Epithelial cell of proximal tubule (primary cell): ENCODE measurements around the gene ZFP57. TPM values are rescaled to one million over a fixed set of nuclear protein-coding genes. Genes with fewer than 3 reads are reported as not detected.
A peak's percentile ranks its signal among the peaks of the same experiment; 100 is the strongest.

ENCODE experiments used
- DNase-seq: peaks from one replicate; pipeline ENCODE4 v3.0.0-alpha.2; 2011; ENCODE audit warnings: low read depth
- H3K4me3 ChIP-seq: 2 replicates; pipeline ENCODE4 v1.5.1; 2011; ENCODE audit warnings: low read depth, mild to moderate bottlenecking, low read length
- CTCF ChIP-seq: conservative IDR thresholded peaks from 2 replicates; pipeline ENCODE4 v1.5.1; 2012; ENCODE audit warnings: low read depth, mild to moderate bottlenecking, low read length
- total RNA-seq: library from RNA; depleted of rRNA; stranded (reverse); fragments of >200 nt; gene quantifications from 2 replicates; pipeline ENCODE4 v1.2.3, GENCODE V29; 2015

Gene ZFP57
- total RNA-seq, 1 donor from 2014 or later: 0.12 TPM

GRCh38 chr6:29655658-29656057 is 25.3 kb downstream of the ZFP57 start:
- no peak for DNase-seq
- no peak overlapping the region for H3K4me3 ChIP-seq
- no peak for TF ChIP-seq CTCF

GRCh38 chr6:29653452-29654038 is 27.4 kb downstream of the ZFP57 start:
- no peak overlapping the region for H3K4me3 ChIP-seq
- peak; percentile 81 for TF ChIP-seq CTCF
- DNase-seq: no peak

- no peak for TF ChIP-seq CTCF
- DNase-seq: no peak
- no peak overlapping the region for H3K4me3 ChIP-seq
Measured at GRCh38 chr6:29652198-29652584, 28.8 kb downstream of the ZFP57 start.

- no peak for DNase-seq
- H3K4me3 ChIP-seq: no peak overlapping the region
- peak; percentile 70 for TF ChIP-seq CTCF
Measured at GRCh38 chr6:29651413-29652197, 29.3 kb downstream of the ZFP57 start.

- peak; percentile 95 for TF ChIP-seq CTCF
- peak; percentile 73 for DNase-seq
- H3K4me3 ChIP-seq: peak overlapping the region; percentile 54
Measured at GRCh38 chr6:29649701-29650673, 31.0 kb downstream of the ZFP57 start.

GRCh38 chr6:29647927-29648642 is 32.9 kb downstream of the ZFP57 start:
- peak; percentile 91 for TF ChIP-seq CTCF
- H3K4me3 ChIP-seq: no peak overlapping the region
- no peak for DNase-seq
